ENCODE results near the gene CTSC.

CTSC gene

GRCh38 chr11:88304352-88304751, 33.2 kb downstream of the CTSC start:
- no peak for ATAC-seq (replicated peaks)
- H3K27me3 Mint-ChIP-seq: no peaks in the 10 kb centered on the region
- H3K9me3 Mint-ChIP-seq: no peaks in the 10 kb centered on the region
- no peak for DNase-seq
- H3K27ac Mint-ChIP-seq: peak overlapping the region; percentile 8 to 97
- no peak overlapping the region for H3K4me3 Mint-ChIP-seq
- peaks cover 45 to 62% of the 10 kb centered on the region in 2 donors for H3K4me1 Mint-ChIP-seq (ENCODE audit: low read depth in 2 of 2)
- peaks cover 66% of the 10 kb centered on the region for H3K36me3 Mint-ChIP-seq (ENCODE audit: insufficient read depth)

- peak; percentile 21 for ATAC-seq (replicated peaks)
- peaks cover 45 to 71% of the 10 kb centered on the region in 2 donors for H3K4me1 Mint-ChIP-seq (ENCODE audit: low read depth in 2 of 2)
- H3K4me3 Mint-ChIP-seq: peak overlapping the region; percentile 0 to 85
- H3K36me3 Mint-ChIP-seq (ENCODE audit: insufficient read depth): peaks cover 63% of the 10 kb centered on the region
- H3K27me3 Mint-ChIP-seq: no peaks in the 10 kb centered on the region
- H3K27ac Mint-ChIP-seq: peak overlapping the region; percentile 94 to 97
- DNase-seq: peak in 1 of 3 experiments; percentile 6
- H3K9me3 Mint-ChIP-seq: no peaks in the 10 kb centered on the region
Observed at GRCh38 chr11:88303037-88303436, 34.5 kb downstream of the CTSC start.

- peaks cover 40 to 72% of the 10 kb centered on the region in 2 donors for H3K4me1 Mint-ChIP-seq (ENCODE audit: low read depth in 2 of 2)
- peak overlapping the region; percentile 55 to 85 for H3K4me3 Mint-ChIP-seq
- DNase-seq: peak; percentile 16 to 33 (median 32)
- H3K27ac Mint-ChIP-seq: peak overlapping the region; percentile 94 to 97
- peak; percentile 83 for ATAC-seq (replicated peaks)
- H3K27me3 Mint-ChIP-seq: no peaks in the 10 kb centered on the region
- no peaks in the 10 kb centered on the region for H3K9me3 Mint-ChIP-seq
- H3K36me3 Mint-ChIP-seq (ENCODE audit: insufficient read depth): peaks cover 55% of the 10 kb centered on the region
Observed at GRCh38 chr11:88301488-88302140, 35.9 kb downstream of the CTSC start.

GRCh38 chr11:88300888-88301487, 36.5 kb downstream of the CTSC start:
- H3K27me3 Mint-ChIP-seq: no peaks in the 10 kb centered on the region
- H3K27ac Mint-ChIP-seq: peak overlapping the region; percentile 94 to 97
- DNase-seq: peak in 1 of 3 experiments; percentile 0
- H3K9me3 Mint-ChIP-seq: no peaks in the 10 kb centered on the region
- H3K36me3 Mint-ChIP-seq (ENCODE audit: insufficient read depth): peaks cover 49% of the 10 kb centered on the region
- H3K4me3 Mint-ChIP-seq: peak overlapping the region; percentile 55 to 85
- peak; percentile 62 for ATAC-seq (replicated peaks)
- peaks cover 34 to 69% of the 10 kb centered on the region in 2 donors for H3K4me1 Mint-ChIP-seq (ENCODE audit: low read depth in 2 of 2)

GRCh38 chr11:88297863-88298262, 39.7 kb downstream of the CTSC start:
- Mint-ChIP-seq H3K9me3 (no peaks in the 10 kb centered on the region), H3K27me3 (no peaks in the 10 kb centered on the region), H3K36me3 (ENCODE audit: insufficient read depth) (peaks cover 66% of the 10 kb centered on the region), H3K4me3 (no peak overlapping the region), H3K4me1 (ENCODE audit: low read depth in 2 of 2) (peaks cover 20 to 60% of the 10 kb centered on the region in 2 donors), H3K27ac (peak overlapping the region; percentile 46 to 72)
- no peak for ATAC-seq (replicated peaks)
- no peak for DNase-seq

GRCh38 chr11:88297421-88297820, 40.1 kb downstream of the CTSC start:
- Mint-ChIP-seq H3K9me3 (no peaks in the 10 kb centered on the region), H3K27ac (peak overlapping the region; percentile 46 to 72), H3K4me3 (no peak overlapping the region), H3K36me3 (ENCODE audit: insufficient read depth) (peaks cover 66% of the 10 kb centered on the region), H3K27me3 (no peaks in the 10 kb centered on the region), H3K4me1 (ENCODE audit: low read depth in 2 of 2) (peaks cover 20 to 56% of the 10 kb centered on the region in 2 donors)
- DNase-seq (no peak), ATAC-seq (replicated peaks) (no peak)

GRCh38 chr11:88295028-88295427, 42.5 kb downstream of the CTSC start:
- DNase-seq (no peak), ATAC-seq (replicated peaks) (no peak)
- H3K36me3 Mint-ChIP-seq (ENCODE audit: insufficient read depth): peaks cover 59% of the 10 kb centered on the region
- no peaks in the 10 kb centered on the region for H3K9me3 Mint-ChIP-seq
- no peaks in the 10 kb centered on the region for H3K27me3 Mint-ChIP-seq
- no peak overlapping the region for H3K4me3 Mint-ChIP-seq
- H3K4me1 Mint-ChIP-seq (ENCODE audit: low read depth in 2 of 2): peaks cover 4 to 42% of the 10 kb centered on the region in 2 donors
- peak overlapping the region; percentile 55 to 90 for H3K27ac Mint-ChIP-seq

- Mint-ChIP-seq H3K27ac (no peak overlapping the region), H3K9me3 (no peaks in the 10 kb centered on the region), H3K27me3 (no peaks in the 10 kb centered on the region), H3K36me3 (ENCODE audit: insufficient read depth) (peaks cover 53% of the 10 kb centered on the region), H3K4me3 (no peak overlapping the region), H3K4me1 (ENCODE audit: low read depth in 2 of 2) (peaks cover 2 to 36% of the 10 kb centered on the region in 2 donors)
- ATAC-seq (replicated peaks): no peak
- DNase-seq: no peak
Observed at GRCh38 chr11:88293931-88294330, 43.6 kb downstream of the CTSC start.

GRCh38 chr11:88292171-88292843, 45.2 kb downstream of the CTSC start:
- Mint-ChIP-seq H3K9me3 (no peaks in the 10 kb centered on the region), H3K4me3 (no peak overlapping the region), H3K4me1 (ENCODE audit: low read depth in 2 of 2) (peaks cover 0 to 24% of the 10 kb centered on the region in 2 donors), H3K27ac (peak overlapping the region in 1 of 2 donors; percentile 38), H3K27me3 (no peaks in the 10 kb centered on the region), H3K36me3 (ENCODE audit: insufficient read depth) (peaks cover 45% of the 10 kb centered on the region)
- ATAC-seq (replicated peaks): no peak
- DNase-seq: no peak

GRCh38 chr11:88288560-88288959, 49.0 kb downstream of the CTSC start:
- Mint-ChIP-seq H3K36me3 (ENCODE audit: insufficient read depth) (peaks cover 24% of the 10 kb centered on the region), H3K4me1 (ENCODE audit: low read depth in 2 of 2) (peaks cover 0 to 5% of the 10 kb centered on the region in 2 donors), H3K27me3 (no peaks in the 10 kb centered on the region), H3K9me3 (no peaks in the 10 kb centered on the region), H3K27ac (no peak overlapping the region), H3K4me3 (no peak overlapping the region)
- ATAC-seq (replicated peaks): no peak
- no peak for DNase-seq

- Mint-ChIP-seq H3K4me3 (no peak overlapping the region), H3K27ac (no peak overlapping the region), H3K4me1 (ENCODE audit: low read depth in 2 of 2) (peaks cover 0 to 8% of the 10 kb centered on the region in 2 donors), H3K9me3 (no peaks in the 10 kb centered on the region), H3K36me3 (ENCODE audit: insufficient read depth) (peaks cover 6% of the 10 kb centered on the region), H3K27me3 (no peaks in the 10 kb centered on the region)
- ATAC-seq (replicated peaks): no peak
- no peak for DNase-seq
Observed at GRCh38 chr11:88284336-88285050, 53.0 kb downstream of the CTSC start.

GRCh38 chr11:88282747-88283515, 54.6 kb downstream of the CTSC start:
- peaks cover 6% of the 10 kb centered on the region for H3K36me3 Mint-ChIP-seq (ENCODE audit: insufficient read depth)
- H3K9me3 Mint-ChIP-seq: no peaks in the 10 kb centered on the region
- H3K27ac Mint-ChIP-seq: peak overlapping the region in 1 of 2 donors; percentile 12
- no peaks in the 10 kb centered on the region for H3K27me3 Mint-ChIP-seq
- peaks cover 0 to 11% of the 10 kb centered on the region in 2 donors for H3K4me1 Mint-ChIP-seq (ENCODE audit: low read depth in 2 of 2)
- H3K4me3 Mint-ChIP-seq: no peak overlapping the region
- ATAC-seq (replicated peaks): no peak
- no peak for DNase-seq

GRCh38 chr11:88281317-88281712, 56.2 kb downstream of the CTSC start:
- Mint-ChIP-seq H3K9me3 (no peaks in the 10 kb centered on the region), H3K36me3 (ENCODE audit: insufficient read depth) (peaks cover 6% of the 10 kb centered on the region), H3K4me1 (ENCODE audit: low read depth in 2 of 2) (peaks cover 0 to 11% of the 10 kb centered on the region in 2 donors), H3K4me3 (no peak overlapping the region), H3K27me3 (no peaks in the 10 kb centered on the region), H3K27ac (peak overlapping the region in 1 of 2 donors; percentile 30)
- no peak for DNase-seq
- no peak for ATAC-seq (replicated peaks)

Data from effector memory CD8-positive, alpha-beta T cell (primary cell).